Activated naive CD8-positive, alpha-beta T cell treated with anti-CD3 and anti-CD28 coated beads, Interleukin-2, amount 50 U/mL, for 16 hours (primary cell): Measurements from ENCODE around the gene INTS6.
"Not testable (repeated sequence)": the region's sequence is repeated elsewhere in the genome, so short reads cannot be mapped to it uniquely, and the experiment has no call there.

Experiments
- DNase-seq: peaks from one replicate; pipeline ENCODE4 v3.0.0-alpha.2; 2020; ENCODE audit warnings: low read depth, low spot score

INTS6 gene

DNA sequence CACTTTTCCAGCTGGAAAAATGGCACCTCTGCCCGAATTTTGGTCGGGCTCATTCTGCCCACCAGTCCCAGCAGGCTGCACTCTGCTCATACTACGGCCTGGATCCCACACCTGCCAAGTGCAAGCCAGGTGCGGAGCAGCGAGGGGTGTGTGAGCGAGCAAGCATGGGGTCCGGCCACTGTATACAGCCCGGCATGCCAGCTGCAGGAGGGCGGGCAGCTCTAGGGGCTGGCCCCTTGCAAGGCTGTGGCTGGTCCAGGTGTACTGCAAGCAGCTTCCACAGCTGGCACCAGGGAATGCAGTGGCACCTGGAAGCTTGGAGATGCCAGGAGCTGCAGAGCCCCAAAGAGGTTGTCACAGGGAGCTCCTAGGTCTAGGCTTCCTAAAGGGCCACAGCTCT, 2.7 kb upstream of the INTS6 start:
- DNase-seq = no peak

DNA sequence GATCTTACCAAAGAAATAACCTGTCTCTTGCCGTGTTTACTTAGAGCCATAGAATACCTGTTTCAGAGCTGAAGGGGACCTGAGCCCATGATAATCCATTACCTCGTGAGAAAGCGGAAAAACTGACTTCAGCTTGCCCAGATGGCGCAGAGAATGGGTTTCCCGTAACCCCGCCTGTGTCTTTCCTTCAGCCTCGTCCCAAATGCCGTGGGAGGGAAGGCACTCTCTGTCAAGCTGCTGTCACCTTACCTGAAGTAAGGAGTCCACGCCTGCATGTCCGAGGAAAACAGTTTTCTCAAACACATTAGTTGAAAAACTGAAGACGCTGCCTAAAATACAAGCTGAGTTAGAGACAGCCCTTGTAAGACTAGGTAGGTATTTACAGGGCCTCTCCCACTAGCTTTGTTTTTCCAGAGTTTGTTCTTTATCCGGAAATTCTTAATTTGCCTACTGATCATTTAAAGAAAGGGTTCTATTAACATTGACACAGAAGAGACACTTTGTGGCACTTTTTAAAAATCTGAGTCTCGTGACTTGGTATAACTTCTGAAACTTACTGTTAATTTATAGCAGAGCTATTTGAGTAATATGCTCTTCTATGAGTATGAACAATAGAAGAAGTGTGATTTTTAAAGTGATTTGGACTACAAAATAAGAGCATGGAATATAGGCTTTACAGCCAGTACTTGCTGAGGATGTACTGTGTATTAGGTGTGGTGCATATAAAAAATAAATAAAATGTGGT, 1.3 kb upstream of the INTS6 start:
- DNase-seq = no peak

DNA sequence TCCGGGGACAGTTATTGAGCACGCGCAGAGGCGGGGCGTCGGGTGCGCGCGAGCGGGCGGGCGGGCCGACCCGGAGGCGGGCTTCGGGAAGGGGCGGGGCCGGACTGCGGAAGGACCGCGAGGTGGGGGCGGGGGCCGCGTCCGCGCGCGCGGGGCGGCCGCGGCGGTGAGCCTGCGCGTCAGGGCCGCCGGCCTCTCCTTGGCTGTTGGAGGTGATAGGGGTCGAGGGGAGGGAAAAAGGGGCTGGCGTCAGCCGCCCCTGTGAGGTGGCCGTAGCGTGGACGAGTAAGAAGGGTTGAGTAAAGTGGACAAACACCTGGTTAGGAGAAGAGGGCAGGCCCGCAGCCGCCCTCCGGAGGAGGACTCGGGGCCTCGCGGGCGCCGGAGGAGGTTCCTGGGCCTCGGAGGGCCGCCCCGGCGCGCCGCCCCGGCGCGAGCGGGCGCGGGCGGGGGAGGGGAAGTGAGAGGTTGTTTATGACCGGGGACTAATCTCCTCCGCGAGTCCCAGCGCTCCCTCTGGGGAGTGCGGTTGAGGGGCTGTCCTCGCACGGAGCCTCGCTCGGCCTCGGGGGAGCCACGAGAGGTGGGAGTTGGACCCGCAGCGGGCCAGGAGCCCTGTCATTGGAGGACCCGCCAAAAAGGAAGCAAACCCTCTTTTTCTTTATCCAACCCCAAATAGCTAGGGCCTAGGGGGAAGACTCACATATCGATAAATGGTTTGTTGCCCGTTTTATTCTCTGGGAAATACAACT, 547 bp upstream of the INTS6 start:
- peak; percentile 51 for DNase-seq

- DNase-seq = peak; percentile 49
Measured at GRCh38 chr13:51451467-51452360, 1.1 kb downstream of the INTS6 start.

DNA sequence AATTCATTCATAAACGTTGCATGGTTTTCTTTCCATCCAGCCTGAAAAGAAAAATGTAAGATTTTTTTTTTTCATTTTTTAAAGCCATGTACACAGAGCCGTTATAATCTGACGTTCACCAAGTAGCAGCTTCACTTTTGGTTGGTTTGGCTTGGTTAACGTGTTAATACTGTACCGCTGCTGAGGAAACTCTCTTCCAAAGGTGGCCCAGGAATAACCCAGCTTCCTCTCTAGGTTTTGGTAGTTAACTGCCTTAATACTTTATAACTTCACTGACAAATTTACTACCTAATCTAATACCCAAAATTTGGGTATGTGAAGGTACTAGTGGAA, 1.7 kb downstream of the INTS6 start:
- DNase-seq = no peak

DNA sequence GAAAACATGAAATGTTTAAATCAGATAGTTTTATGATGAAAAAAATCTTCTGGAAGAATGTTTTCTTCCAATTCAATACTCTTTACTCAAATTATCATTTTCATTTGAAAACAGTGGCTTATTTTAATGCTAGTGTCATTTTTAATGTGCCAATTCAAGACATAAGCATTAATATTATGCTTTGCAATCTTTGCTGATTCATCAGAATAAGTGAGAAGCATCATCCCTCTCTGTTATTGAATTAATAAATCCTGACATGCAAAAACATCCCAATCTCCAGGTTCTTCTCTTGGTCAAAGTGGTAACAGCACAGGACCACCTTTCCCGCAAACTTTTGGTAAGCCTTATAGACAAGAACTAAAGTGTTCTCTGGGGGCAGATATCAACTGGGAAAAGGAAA, 3.8 kb downstream of the INTS6 start:
- DNase-seq = no peak

DNA sequence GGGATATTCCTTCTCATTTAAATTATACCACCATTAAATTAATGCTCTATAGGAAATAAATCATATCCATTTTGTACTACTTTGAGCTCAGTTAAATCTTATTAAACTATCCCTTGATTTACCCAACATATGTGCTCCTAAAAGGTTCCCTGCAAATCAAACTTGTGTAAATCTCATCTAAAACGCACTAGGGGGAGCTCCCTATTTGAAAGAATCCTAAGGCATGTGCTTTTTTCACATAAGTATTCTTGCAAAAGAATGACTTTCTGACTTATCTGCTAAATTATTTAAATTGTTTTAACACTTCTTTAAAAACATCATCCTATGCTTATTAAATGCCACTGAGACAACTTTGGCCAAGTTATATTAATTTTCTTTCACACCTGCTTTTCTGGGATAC, 7.9 kb downstream of the INTS6 start:
- DNase-seq = no peak

DNA sequence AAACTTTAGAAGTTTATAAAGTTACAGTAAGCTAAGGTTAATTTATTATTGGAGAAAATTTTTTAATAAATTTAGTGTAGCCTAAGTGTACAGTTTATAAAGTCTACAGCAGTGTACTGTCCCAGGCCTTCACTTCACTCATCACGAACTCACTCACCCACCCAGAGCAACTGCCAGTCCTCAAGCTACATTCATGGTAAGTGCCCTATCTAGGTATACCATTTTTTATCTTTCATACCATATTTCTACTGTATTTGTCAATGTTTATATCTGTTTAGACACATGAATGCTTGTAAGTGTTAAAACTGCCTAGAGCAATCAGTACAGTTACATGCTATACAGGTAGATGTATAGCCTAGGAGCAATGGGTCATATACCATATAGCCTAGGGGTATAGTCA, 12.5 kb downstream of the INTS6 start:
- DNase-seq = no peak

DNA sequence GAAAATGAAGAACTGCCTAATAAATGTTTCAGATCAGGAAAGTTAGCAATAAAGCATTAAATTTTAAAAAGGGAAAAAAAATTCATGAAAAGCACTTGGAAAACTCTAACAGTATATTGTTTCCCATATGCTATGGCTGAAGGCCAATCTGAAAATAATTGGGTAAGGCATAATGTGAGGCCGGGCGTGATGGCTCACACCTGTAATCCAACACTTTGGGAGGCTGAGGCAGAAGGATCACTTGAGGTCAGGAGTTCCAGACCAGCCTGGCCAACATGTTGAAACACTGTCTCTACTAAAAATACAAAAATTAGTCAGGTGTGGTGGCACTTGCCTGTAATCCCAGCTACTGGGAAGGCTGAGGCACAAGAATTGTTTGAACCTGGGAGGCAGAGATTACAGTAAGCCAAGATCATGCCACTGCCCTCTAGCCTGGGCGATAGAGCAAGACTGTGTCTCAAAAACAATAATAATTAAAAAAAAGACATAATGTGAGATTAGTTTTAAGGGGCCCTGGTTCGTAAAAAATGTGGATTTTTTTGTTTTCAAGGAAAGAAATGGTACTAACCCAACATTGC, 15.2 kb downstream of the INTS6 start:
- DNase-seq = no peak

- DNase-seq = no peak
Measured at GRCh38 chr13:51435002-51435578, 17.7 kb downstream of the INTS6 start.

DNA sequence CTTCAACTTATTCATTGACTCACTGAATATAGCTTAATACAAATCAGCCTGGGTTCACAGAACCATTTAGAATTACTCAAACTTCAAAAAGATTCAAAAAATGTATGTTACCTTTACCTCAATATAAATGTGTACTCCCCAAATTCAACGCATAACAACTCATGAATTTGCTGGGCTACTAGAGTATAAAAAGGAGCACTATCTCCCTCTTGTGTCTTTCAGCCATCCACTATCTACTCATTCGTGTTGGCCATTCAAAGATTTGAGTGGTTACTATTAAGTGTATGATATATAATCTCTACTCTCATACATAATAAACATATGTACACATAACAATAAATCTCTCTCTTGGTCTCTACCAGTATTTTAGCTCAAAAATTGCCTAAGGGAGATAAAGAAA, 20.3 kb downstream of the INTS6 start:
- DNase-seq = no peak

DNA sequence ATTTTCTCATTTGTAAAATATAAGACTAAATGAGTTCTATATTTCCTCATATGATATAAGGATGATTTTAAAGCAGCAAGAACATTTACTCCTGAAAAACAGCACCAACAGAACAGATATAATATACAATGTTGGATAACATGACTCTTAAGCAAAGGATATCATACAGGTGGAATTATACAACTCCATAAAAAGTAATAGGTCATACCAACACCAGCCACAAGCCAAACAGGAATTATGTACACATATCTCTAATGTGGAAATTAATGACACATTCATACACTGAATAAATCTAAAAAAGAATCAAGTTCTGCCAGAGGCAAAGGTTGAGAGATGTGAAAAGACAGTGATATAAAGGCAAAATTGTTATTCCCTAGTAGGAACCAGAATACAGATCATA, 25.9 kb downstream of the INTS6 start:
- no peak for DNase-seq

DNA sequence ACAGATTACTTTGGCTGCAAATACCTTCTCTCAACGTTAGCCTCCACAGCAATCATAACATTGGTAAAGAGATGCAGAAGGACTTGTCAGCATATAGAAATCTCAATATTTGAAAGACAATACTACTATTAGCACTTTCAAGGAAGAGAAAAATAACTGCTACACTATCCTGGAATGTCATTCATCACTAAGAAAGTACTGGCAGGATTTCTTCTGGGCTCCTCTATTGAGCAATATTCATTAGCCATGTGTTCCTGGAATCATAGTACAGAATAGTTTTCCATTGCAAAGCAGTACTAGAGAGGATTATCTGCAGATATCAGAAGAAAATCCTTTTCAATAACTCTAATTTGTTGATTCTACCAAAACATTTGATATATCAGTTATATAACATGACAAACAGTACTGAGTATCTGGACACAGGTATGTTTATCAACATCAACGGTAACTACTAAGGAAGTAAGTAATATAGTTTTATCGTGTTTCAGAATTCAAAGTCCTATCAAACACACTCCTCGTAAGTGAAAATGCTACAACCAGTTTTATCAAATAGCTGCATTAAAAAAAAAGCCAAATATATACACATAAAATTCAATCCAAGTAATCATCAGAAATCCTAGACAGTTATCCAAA, 27.3 kb downstream of the INTS6 start:
- DNase-seq = no peak

DNA sequence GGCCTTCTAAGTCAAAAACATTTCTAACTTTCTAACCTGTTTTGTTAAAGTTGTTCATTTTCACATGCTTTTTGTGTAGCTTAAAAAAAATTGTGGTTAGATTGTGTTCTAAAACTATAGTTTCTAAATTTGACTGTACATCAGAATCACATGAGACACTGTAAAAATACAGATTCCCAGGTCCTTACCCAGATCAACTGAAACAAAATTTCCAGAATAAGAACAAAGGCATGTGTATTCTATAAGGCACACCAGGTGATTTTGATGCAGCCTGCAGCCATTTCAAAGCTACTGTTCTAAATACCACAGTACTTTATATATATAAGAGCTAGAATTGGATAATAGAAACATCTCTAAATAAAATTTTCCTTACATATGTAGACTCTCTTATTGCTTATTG, 29.1 kb downstream of the INTS6 start:
- no peak for DNase-seq

DNA sequence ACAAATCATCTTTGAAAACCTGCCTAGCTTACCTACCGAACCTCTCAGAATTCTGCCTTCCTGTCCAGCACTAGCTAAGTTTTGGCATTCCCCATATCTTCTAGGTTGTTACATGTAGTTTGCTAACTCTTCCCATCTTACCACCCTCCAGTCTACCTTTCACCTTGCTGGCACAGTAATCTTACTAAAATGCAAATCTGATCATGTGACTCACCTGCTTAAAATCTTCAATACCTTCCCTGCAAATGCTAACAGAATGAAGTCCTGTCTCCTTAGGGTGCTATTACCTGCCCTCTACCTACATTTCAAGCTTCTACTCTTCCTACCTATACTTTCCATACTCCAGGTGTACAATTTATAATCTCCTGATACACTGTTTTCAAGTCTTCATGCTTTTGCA, 30.4 kb downstream of the INTS6 start:
- DNase-seq = no peak

DNA sequence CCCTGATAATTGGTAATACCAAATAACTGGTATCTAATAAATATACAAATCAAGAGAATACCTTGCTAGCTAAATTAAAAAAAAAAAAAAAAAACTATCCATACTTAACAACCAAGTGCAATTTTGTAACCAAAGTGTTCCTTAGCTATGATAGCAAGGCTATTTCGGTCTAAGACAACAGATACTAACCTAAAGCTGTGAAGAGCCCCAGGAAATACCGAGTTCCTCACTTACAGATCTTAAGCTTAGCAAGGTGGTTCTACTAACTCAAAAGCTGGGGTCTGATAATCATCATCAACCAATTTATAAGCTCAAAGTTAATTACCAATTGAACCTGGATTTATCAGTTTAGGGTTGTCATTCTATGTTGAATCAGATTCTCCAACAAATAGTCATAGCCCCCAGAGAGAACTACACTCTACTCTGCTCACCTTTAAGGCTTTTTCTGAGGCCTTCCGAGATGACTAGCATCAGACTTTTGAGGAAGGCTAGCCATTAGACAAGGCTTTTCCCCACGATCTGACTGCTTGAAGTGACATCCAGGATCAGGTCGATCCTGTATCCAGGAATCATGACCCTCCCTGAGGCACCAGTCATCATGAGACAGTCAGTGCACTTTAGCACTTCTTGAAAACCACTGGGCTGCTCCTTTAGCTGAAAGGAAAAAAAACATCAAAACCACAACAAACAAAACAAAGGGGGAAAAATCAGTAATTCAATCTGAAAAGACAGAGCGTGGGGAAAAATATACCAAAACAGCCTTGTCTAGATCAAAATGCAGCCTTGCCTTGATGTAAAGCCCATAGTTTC, 31.9 kb downstream of the INTS6 start:
- DNase-seq = no peak

DNA sequence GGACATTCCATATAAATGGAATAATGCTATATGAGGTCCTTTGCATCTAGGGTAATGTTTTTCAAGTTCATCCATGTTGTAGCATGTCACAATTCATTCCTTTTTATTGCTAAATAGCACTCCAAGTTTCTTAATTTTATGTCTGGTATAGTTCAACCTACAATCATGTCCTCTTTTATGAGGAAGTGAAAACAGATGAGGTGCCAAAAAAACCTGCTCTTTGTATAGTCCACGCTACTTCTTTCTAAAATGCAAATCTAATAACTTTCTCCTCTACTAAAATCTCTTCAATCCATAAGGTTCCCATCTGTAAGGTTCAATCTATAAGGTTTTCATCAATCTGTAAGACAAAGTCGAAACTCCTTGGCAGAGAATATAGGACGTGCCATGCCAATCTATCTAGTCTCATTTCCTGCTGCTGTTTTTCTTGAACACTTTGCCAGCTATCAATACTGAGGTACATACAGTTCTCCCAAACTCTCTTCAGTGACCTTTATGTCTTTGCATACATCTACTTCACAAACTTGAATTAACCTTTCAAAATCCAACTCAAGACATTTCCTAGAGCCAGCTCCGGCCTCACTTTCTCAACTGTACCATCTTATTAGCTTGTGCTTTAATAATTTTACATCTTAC, 33.7 kb downstream of the INTS6 start:
- no peak for DNase-seq

DNA sequence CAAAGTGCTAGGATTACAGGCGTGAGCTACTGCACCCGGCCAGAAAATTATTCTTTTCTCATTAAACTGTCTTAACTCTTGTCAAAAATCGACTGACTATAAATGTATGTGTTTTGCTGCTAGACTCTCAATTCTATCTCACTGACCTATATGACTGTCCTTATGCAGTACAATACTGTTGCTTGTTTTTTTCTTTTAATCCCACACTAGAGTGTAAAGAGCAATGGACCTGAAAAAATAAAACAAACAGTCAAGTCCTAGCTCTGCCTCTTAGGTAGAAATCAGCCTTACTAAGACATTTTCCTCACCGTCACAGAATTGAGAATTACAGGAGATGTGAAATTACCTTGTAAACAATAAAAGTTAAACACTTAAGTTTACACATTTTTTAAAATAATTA, 35.1 kb downstream of the INTS6 start:
- no peak for DNase-seq

DNA sequence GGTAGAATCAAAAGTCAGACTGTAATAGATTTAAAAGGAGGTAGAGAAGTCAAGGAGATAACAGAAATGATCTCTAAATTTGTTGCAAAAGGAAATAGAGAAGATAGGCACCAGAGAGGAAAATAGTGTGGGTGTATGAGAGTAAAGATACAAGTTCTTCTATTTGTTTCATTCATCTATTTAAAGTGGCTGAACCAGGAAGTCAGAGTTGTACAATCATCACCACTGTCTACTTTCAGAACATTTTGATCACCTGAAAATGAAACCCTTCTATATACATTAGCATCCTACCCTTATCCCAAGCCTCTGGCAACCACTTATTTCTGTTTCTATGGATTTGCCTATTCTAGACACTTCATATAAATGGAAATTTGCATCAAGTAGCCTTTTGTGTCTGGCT, 36.7 kb downstream of the INTS6 start:
- no peak for DNase-seq

DNA sequence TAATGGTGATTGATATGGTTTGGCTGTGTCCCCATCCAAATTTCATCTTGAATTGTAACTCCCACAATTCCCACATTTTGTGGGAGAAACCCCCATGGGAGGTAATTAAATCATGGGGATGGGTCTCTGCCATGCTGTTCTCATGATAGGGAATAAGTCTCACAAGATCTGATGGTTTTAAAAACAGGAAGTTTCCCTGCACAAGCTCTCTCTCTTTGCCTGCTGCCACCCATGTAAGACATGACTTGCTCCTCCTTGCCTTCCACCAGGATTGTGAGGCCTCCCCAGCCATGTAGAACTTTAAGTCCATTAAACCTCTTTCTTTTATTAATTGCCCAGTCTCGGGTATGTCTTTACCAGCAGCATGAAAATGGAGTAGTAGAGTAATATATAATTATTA, 37.5 kb downstream of the INTS6 start:
- not testable (repeated sequence) for DNase-seq
